OCI-LY1 (cell line): ENCODE measurements around the gene BRD8.

Experiments
- H2AFZ ChIP-seq: fragments of 200-600 bp; sonication (generic), shearing (Covaris generic); 2 replicates; pipeline ENCODE4 v1.6.0; 2014; ENCODE audit warnings: antibody characterized with exemption, mild to moderate bottlenecking, low read length
- H3F3A ChIP-seq: fragments of 200-600 bp; sonication (generic), shearing (Covaris generic); 2 replicates; pipeline ENCODE4 v1.6.0; 2014; ENCODE audit warnings: mild to moderate bottlenecking, antibody characterized with exemption, low read length, moderate library complexity; ENCODE audit not compliant: insufficient read depth
- H3K27ac ChIP-seq: fragments of 200-600 bp; sonication (generic); 2 replicates; pipeline ENCODE4 v1.5.1; 2014; ENCODE audit warnings: low read length, mixed run types, mild to moderate bottlenecking, low read depth; ENCODE audit not compliant: poor library complexity, severe bottlenecking
- H3K27me3 ChIP-seq: fragments of 200-600 bp; sonication (generic); 2 replicates; pipeline ENCODE4 v1.6.0; 2014; ENCODE audit warnings: antibody characterized with exemption, mild to moderate bottlenecking, low read length, moderate library complexity; ENCODE audit not compliant: insufficient read depth
- H3K36me3 ChIP-seq: fragments of 200-600 bp; sonication (generic); 2 replicates; pipeline ENCODE4 v1.6.1; 2014; ENCODE audit warnings: mild to moderate bottlenecking, antibody characterized with exemption, low read length, moderate library complexity, mixed read lengths; ENCODE audit not compliant: insufficient read depth
- H3K4me1 ChIP-seq: fragments of 200-600 bp; sonication (generic); 2 replicates; pipeline ENCODE4 v1.5.1; 2014; ENCODE audit warnings: mild to moderate bottlenecking, low read length, moderate library complexity; ENCODE audit not compliant: insufficient read depth, severe bottlenecking
- H3K4me2 ChIP-seq: fragments of 200-600 bp; sonication (generic), shearing (Covaris generic); 2 replicates; pipeline ENCODE4 v1.6.1; 2014; ENCODE audit warnings: low read length
- H3K4me3 ChIP-seq: fragments of 200-600 bp; sonication (generic); 2 replicates; pipeline ENCODE4 v1.5.1; 2014; ENCODE audit warnings: low read length, low read depth, mild to moderate bottlenecking, mixed read lengths; ENCODE audit not compliant: poor library complexity, severe bottlenecking
- H3K79me2 ChIP-seq: fragments of 200-600 bp; shearing (Covaris generic); 2 replicates; pipeline ENCODE4 v1.6.1; 2016; ENCODE audit warnings: mixed run types, low read length, mixed read lengths; ENCODE audit not compliant: insufficient read depth
- H3K9ac ChIP-seq: fragments of 200-600 bp; sonication (generic), shearing (Covaris generic); 2 replicates; pipeline ENCODE4 v1.6.1; 2014; ENCODE audit warnings: mild to moderate bottlenecking, low read length, mixed read lengths
- H3K9me2 ChIP-seq: fragments of 200-600 bp; sonication (generic), shearing (Covaris generic); 2 replicates; pipeline ENCODE4 v1.6.1; 2014; ENCODE audit warnings: low read depth, mild to moderate bottlenecking, low read length, mixed read lengths
- H3K9me3 ChIP-seq: fragments of 200-600 bp; shearing (Covaris generic); 2 replicates; pipeline ENCODE4 v1.6.1; 2014; ENCODE audit warnings: low read length, mixed read lengths
- H4K20me1 ChIP-seq: fragments of 200-600 bp; sonication (generic), shearing (Covaris generic); 2 replicates; pipeline ENCODE4 v1.6.0; 2016; ENCODE audit warnings: mild to moderate bottlenecking, low read length; ENCODE audit not compliant: insufficient read depth
- CTCF ChIP-seq: fragments of 200-600 bp; sonication (generic), shearing (Covaris generic); IDR thresholded peaks from 2 replicates; pipeline ENCODE4 v1.5.1; 2017; ENCODE audit warnings: mild to moderate bottlenecking, antibody characterized with exemption, low read length, moderate library complexity, mixed read lengths
- EZH2 ChIP-seq: fragments of 200-600 bp; sonication (generic), shearing (Covaris generic); IDR thresholded peaks from 2 replicates; pipeline ENCODE4 v1.8.0; 2017; ENCODE audit warnings: borderline replicate concordance, mixed run types, mild to moderate bottlenecking, antibody characterized with exemption, low read length, moderate library complexity, mixed read lengths

BRD8 gene

DNA sequence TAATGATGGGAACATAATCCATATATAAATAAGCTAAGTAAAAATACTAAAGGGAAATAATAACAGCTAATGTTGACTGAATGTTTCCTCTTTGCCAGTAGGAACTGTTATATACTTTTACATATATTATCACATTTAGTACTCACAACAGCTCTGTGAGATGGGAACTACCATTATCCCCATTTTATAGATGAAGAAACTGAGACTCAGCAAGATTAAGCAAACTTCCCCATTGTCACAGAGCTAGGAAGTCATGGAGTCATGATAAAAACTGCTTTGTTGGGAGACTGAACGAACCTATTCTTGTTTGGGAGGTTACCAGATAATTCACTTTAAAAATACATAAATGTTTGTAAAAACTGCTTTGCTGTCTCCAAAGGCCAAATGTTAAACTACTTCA, 71.2 kb downstream of the BRD8 start:
- TF ChIP-seq CTCF: no peak
- TF ChIP-seq EZH2: no peak
- Histone ChIP-seq H3K9me2 (no peaks in the 10 kb centered on the region), H4K20me1 (no peaks in the 10 kb centered on the region), H3K4me3 (no peak overlapping the region), H3K79me2 (no peaks in the 10 kb centered on the region), H3K9me3 (no peaks in the 10 kb centered on the region), H3K27ac (no peak overlapping the region), H3K4me2 (no peak overlapping the region), H3K27me3 (no peaks in the 10 kb centered on the region), H3F3A (no peaks in the 10 kb centered on the region), H3K4me1 (peaks cover 6% of the 10 kb centered on the region), H2AFZ (no peak overlapping the region), H3K9ac (no peak overlapping the region), H3K36me3 (no peaks in the 10 kb centered on the region)

- no peaks in the 10 kb centered on the region for H3K9me3 ChIP-seq
- H3K9ac ChIP-seq: no peak overlapping the region
- no peak overlapping the region for H3K4me3 ChIP-seq
- no peaks in the 10 kb centered on the region for H3F3A ChIP-seq
- H3K27ac ChIP-seq: no peak overlapping the region
- no peaks in the 10 kb centered on the region for H3K79me2 ChIP-seq
- no peaks in the 10 kb centered on the region for H3K27me3 ChIP-seq
- H3K36me3 ChIP-seq: no peaks in the 10 kb centered on the region
- H2AFZ ChIP-seq: no peak overlapping the region
- H3K4me1 ChIP-seq: peaks cover 6% of the 10 kb centered on the region
- H4K20me1 ChIP-seq: no peaks in the 10 kb centered on the region
- H3K9me2 ChIP-seq: no peaks in the 10 kb centered on the region
- H3K4me2 ChIP-seq: no peak overlapping the region
- no peak for TF ChIP-seq CTCF
- TF ChIP-seq EZH2: no peak
Observed at GRCh38 chr5:138105709-138106108, 72.7 kb downstream of the BRD8 start.

- Histone ChIP-seq H3K9me2 (no peaks in the 10 kb centered on the region), H3F3A (no peaks in the 10 kb centered on the region), H3K9me3 (no peaks in the 10 kb centered on the region), H2AFZ (no peak overlapping the region), H3K4me2 (no peak overlapping the region), H3K79me2 (no peaks in the 10 kb centered on the region), H3K4me3 (no peak overlapping the region), H3K36me3 (no peaks in the 10 kb centered on the region), H3K9ac (no peak overlapping the region), H3K27ac (no peak overlapping the region), H4K20me1 (no peaks in the 10 kb centered on the region), H3K4me1 (peaks cover 6% of the 10 kb centered on the region), H3K27me3 (no peaks in the 10 kb centered on the region)
- no peak for TF ChIP-seq EZH2
- TF ChIP-seq CTCF: no peak
Observed at GRCh38 chr5:138103319-138103637, 75.2 kb downstream of the BRD8 start.
